ENCODE results near the gene NCF1.
"Not testable (repeated sequence)": the region's sequence is repeated elsewhere in the genome, so short reads cannot be mapped to it uniquely, and the experiment has no call there.

The NCF1 gene

DNA sequence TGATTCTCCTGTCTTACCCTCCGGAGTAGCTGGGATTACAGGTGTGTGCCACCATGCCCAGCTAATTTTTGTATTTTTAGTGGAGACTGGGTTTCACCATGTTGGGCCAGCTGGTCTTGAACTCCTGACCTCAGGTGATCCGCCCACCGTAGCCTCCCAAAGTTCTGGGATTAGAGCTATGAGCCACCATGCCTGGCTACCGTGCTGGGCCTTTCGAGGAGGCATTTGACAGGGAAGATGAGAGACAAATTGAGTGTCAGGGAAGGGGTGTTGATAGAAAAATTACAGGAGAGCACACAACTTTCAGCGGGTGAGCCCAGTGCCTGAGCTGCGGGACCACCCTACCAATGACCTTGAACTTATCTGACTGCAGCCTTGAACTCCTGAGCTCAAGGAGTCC is 3.7 kb upstream of the NCF1 start:
- not testable (repeated sequence) for H3K4me1 Mint-ChIP-seq; DNase-seq (ENCODE audit: low spot score in 2 of 2); H3K36me3 Mint-ChIP-seq; H3K9me3 Mint-ChIP-seq; H3K4me3 Mint-ChIP-seq; ATAC-seq; H3K27ac Mint-ChIP-seq

- ATAC-seq; H3K36me3 Mint-ChIP-seq; H3K27ac Mint-ChIP-seq; H3K4me3 Mint-ChIP-seq; H3K4me1 Mint-ChIP-seq; H3K9me3 Mint-ChIP-seq; DNase-seq (ENCODE audit: low spot score in 2 of 2): not testable (repeated sequence)
These were observed 1.7 kb upstream of the NCF1 start for GRCh38 chr7:74772093-74772492.

GRCh38 chr7:74775111-74775510 is 1.3 kb downstream of the NCF1 start:
- DNase-seq (ENCODE audit: low spot score in 2 of 2); H3K4me3 Mint-ChIP-seq; H3K9me3 Mint-ChIP-seq; H3K4me1 Mint-ChIP-seq; H3K36me3 Mint-ChIP-seq; H3K27ac Mint-ChIP-seq: not testable (repeated sequence)
- ATAC-seq, result peak; percentile 86

GRCh38 chr7:74779053-74779452 is 5.2 kb downstream of the NCF1 start:
- not testable (repeated sequence) for DNase-seq (ENCODE audit: low spot score in 2 of 2); H3K9me3 Mint-ChIP-seq; H3K36me3 Mint-ChIP-seq; ATAC-seq; H3K4me3 Mint-ChIP-seq; H3K27ac Mint-ChIP-seq; H3K4me1 Mint-ChIP-seq

DNA sequence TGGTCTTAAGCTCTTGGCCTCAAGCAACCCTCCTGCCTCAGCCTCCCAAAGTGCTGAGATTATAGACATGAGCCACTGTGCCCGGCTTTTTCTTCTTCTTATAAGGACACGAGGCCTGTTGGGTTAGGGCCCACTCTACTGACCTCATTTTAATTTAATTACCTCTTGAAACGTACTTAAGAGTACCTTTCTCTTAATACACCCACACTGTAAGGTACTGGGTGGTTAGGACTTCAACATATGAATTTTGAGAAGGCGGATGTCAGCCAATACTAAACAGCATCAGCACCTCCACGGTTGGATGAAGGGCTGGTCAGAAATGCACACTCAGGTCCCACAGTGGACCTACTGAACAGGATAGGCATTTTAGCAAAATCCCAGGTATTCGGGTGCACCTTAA is 7.9 kb downstream of the NCF1 start:
- not testable (repeated sequence) for DNase-seq (ENCODE audit: low spot score in 2 of 2); H3K4me1 Mint-ChIP-seq; H3K36me3 Mint-ChIP-seq; H3K27ac Mint-ChIP-seq; ATAC-seq; H3K4me3 Mint-ChIP-seq; H3K9me3 Mint-ChIP-seq

DNA sequence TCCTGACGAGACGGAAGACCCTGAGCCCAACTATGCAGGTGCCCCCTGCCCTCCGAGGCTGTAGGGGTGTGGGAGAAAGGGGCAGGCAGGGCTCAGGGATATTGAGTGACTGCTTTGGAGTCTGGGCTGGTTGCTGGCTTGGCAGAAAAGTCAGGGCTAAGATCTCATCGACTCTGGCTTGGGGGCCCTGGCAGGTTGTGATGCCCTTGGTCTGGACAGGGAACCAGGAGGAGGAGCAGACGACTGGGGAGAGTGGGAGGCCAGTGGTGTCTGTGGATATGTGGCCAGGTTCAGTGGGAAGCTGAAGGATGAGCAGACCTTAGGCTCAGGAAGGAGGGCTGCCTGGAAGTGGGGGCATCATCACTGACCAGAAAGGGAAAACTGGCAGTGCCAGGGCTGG is 9.8 kb downstream of the NCF1 start:
- not testable (repeated sequence) for DNase-seq (ENCODE audit: low spot score in 2 of 2); H3K27ac Mint-ChIP-seq; ATAC-seq; H3K4me1 Mint-ChIP-seq; H3K9me3 Mint-ChIP-seq; H3K4me3 Mint-ChIP-seq; H3K36me3 Mint-ChIP-seq

DNA sequence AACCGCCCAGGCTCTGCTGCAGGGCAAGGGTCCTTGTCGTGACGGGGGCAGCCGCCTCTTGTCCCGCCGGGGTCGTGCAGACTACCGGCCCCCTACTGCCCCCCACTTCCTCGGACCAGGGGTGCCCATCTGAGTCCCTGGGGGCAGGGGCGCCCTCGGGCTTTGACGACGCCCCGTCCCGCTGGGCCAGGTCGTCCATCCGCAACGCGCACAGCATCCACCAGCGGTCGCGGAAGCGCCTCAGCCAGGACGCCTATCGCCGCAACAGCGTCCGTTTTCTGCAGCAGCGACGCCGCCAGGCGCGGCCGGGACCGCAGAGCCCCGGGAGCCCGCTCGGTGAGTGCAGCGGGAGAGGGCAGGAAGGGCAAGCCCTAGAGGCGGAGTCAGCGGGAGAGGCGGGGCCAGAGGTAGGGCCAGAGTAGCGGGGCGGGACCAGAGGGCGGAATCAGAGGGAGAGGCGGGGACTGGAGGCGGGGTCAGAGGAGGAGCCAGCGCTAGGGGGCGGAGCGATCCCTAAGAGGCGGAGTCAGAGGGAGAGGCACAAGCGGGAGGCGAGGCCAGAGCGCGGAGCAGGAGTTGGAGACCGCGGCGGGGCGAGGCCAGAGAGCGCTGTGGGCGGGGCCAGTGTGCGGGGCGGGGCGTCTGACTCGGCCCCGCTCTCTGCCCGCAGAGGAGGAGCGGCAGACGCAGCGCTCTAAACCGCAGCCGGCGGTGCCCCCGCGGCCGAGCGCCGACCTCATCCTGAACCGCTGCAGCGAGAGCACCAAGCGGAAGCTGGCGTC is 14.7 kb downstream of the NCF1 start:
- ATAC-seq (peak; percentile 93), DNase-seq (ENCODE audit: low spot score in 2 of 2) (peak; percentile 95 to 100)
- not testable (repeated sequence) for H3K4me1 Mint-ChIP-seq, H3K27ac Mint-ChIP-seq, H3K9me3 Mint-ChIP-seq, H3K36me3 Mint-ChIP-seq
- H3K4me3 Mint-ChIP-seq, result peak overlapping the region; percentile 29

DNA sequence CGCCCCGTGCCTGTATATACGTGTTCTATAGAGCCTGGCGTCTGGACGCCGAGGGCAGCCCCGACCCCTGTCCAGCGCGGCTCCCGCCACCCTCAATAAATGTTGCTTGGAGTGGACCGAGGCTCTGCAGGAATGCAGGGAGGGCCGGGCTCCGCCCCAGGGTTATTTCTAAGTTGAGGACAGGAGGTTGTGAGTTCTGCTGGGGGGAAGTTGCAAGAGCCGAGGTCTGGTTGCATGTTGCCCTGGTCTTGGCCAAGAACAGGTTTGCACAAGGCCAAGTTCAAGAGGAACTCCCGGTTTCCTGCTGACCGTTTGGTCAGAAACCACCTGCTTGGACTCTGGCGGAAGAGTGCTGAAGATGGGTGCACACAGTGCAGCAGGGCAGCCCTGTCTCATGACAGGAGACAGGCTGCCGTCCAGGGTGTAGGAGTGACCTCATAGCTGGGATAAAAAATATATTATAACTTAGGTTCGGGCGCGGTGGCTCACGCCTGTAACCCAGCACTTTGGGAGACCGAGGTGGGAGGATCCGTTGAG is 15.5 kb downstream of the NCF1 start:
- not testable (repeated sequence) for ATAC-seq; H3K36me3 Mint-ChIP-seq; H3K27ac Mint-ChIP-seq; H3K4me1 Mint-ChIP-seq; H3K9me3 Mint-ChIP-seq; H3K4me3 Mint-ChIP-seq; DNase-seq (ENCODE audit: low spot score in 2 of 2)

- ATAC-seq; H3K4me3 Mint-ChIP-seq; H3K4me1 Mint-ChIP-seq; H3K36me3 Mint-ChIP-seq; H3K9me3 Mint-ChIP-seq; DNase-seq (ENCODE audit: low spot score in 2 of 2); H3K27ac Mint-ChIP-seq: not testable (repeated sequence)
These were observed 24.2 kb downstream of the NCF1 start for GRCh38 chr7:74797848-74798622.

- not testable (repeated sequence) for H3K27ac Mint-ChIP-seq; H3K9me3 Mint-ChIP-seq; H3K36me3 Mint-ChIP-seq; H3K4me1 Mint-ChIP-seq; H3K4me3 Mint-ChIP-seq; DNase-seq (ENCODE audit: low spot score in 2 of 2)
- ATAC-seq, result peak; percentile 58
These were observed 24.8 kb downstream of the NCF1 start for GRCh38 chr7:74798644-74799043.

DNA sequence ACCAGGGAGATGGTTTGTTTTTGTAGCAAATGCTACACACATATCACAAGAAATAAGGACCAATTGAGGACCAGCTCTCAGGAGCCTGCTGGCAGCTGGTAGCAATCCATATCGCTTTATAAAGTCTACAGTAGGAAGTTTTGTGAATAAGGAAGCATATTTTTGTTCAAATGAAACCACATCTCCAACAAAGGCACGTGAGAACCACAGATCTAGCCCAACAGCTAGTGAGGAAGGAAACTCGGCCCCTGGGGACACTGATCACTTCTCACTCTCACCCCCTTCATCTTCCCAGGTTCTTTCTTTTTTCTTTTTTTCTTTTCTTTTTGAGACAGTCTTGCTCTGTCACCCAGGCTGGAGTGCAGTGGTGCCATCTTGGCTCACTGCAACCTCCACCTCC is 42.1 kb downstream of the NCF1 start:
- H3K27ac Mint-ChIP-seq; H3K4me1 Mint-ChIP-seq; H3K9me3 Mint-ChIP-seq; H3K4me3 Mint-ChIP-seq; ATAC-seq; H3K36me3 Mint-ChIP-seq; DNase-seq (ENCODE audit: low spot score in 2 of 2): not testable (repeated sequence)

- H3K27ac Mint-ChIP-seq, result not testable (repeated sequence)
- ATAC-seq, result peak; percentile 96
These were observed 46.5 kb downstream of the NCF1 start for GRCh38 chr7:74820146-74820805.

GRCh38 chr7:74821259-74821658 is 47.4 kb downstream of the NCF1 start:
- H3K4me1 Mint-ChIP-seq; DNase-seq (ENCODE audit: low spot score in 2 of 2); H3K27ac Mint-ChIP-seq; H3K36me3 Mint-ChIP-seq; H3K4me3 Mint-ChIP-seq; H3K9me3 Mint-ChIP-seq; ATAC-seq: not testable (repeated sequence)

More at GRCh38 chr7:74820146-74820805, 46.5 kb downstream of the NCF1 start:
- not testable (repeated sequence) for DNase-seq (ENCODE audit: low spot score in 2 of 2); H3K4me1 Mint-ChIP-seq; H3K4me3 Mint-ChIP-seq; H3K9me3 Mint-ChIP-seq; H3K36me3 Mint-ChIP-seq

- H3K27ac Mint-ChIP-seq; H3K9me3 Mint-ChIP-seq; ATAC-seq; H3K4me1 Mint-ChIP-seq; H3K4me3 Mint-ChIP-seq; H3K36me3 Mint-ChIP-seq; DNase-seq (ENCODE audit: low spot score in 2 of 2): not testable (repeated sequence)
These were observed 56.1 kb downstream of the NCF1 start for GRCh38 chr7:74829959-74830358.

GRCh38 chr7:74830411-74830810 is 56.6 kb downstream of the NCF1 start:
- H3K9me3 Mint-ChIP-seq; H3K27ac Mint-ChIP-seq; H3K4me3 Mint-ChIP-seq; DNase-seq (ENCODE audit: low spot score in 2 of 2); ATAC-seq; H3K4me1 Mint-ChIP-seq; H3K36me3 Mint-ChIP-seq: not testable (repeated sequence)
